Stimulated activated CD4-positive, alpha-beta T cell treated with anti-CD3 and anti-CD28 coated beads, TNF-alpha, amount 100 ng/mL, for 48 hours (primary cell): ENCODE results near the gene RNU6-9.

Experiments
- DNase-seq, 3 donors: peaks; one replicate each; pipeline ENCODE4 v3.0.0-alpha.2; 2020; ENCODE audit warnings: low read depth in 3 of 3

RNU6-9 gene

DNA sequence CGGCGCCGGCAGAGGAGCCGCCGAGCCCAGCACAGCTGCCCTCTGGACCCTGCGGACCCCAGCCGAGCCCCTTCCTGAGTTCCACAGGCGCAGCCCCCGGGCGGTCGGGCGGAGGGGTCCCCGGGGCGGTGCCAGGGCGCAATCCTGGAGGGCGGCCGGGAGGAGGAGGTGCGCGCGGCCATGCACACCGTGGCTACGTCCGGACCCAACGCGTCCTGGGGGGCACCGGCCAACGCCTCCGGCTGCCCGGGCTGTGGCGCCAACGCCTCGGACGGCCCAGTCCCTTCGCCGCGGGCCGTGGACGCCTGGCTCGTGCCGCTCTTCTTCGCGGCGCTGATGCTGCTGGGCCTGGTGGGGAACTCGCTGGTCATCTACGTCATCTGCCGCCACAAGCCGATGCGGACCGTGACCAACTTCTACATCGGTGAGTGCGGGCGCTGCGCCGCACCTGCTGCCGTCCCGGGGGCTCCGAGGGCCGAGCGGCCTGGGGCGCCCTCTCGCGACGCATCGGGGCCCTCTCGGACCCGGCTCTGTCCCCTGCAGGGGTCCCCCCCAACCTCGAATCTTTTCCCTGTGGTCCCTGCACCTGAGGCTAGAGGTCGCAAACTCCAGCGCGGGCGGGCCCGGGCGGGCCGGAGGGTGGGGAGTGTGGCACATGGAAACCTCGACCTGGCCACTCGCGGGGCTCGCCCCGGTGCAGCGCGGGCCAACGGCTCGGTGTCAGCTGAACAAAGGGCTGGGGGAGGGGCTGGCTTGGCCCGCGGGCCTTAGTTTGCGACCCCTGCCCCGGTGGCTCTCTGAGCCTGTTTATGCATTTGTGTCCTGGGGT lies 24.3 kb downstream of the RNU6-9 start, which contains the start of gene KISS1R:
Gene KISS1R (plus strand): TSS at position 11 of the 829 bp plus-strand sequence. CDS start 170 bp downstream, at position 181.
- DNase-seq = peak in 1 of 3 donors; percentile 36

GRCh38 chr19:918152-918437 lies 24.8 kb downstream of the RNU6-9 start:
- no peak for DNase-seq

GRCh38 chr19:918481-919198 lies 25.4 kb downstream of the RNU6-9 start:
- DNase-seq = peak in 1 of 3 donors; percentile 52

DNA sequence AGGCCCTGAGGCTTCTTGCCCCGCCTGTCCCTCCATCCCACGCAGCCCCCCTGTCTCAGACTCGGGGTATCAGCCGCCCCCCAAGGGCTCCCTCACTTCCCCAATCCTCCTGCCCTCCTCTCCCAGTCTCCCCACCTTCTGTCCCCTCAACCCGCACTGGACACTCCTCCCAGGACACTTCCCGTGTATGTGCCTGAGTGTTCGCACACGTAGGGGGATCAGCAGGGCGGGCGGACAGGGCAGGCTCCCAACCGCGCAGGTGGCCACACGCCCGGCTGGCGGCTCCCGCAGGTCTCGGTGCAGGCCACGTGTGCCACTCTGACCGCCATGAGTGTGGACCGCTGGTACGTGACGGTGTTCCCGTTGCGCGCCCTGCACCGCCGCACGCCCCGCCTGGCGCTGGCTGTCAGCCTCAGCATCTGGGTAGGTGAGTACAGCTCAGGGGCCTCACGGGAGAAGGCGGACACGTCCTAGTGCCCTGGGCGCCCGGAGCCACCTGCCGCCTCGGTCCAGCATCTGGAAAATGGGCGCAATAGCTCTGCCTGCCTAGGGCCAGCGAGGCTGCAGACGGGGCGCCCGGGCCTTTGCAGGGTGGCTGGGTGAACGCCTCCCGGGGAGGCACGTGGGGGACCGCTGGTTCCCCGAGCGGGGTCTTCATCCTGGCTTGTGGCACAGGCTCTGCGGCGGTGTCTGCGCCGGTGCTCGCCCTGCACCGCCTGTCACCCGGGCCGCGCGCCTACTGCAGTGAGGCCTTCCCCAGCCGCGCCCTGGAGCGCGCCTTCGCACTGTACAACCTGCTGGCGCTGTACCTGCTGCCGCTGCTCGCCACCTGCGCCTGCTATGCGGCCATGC lies 26.1 kb downstream of the RNU6-9 start:
- peak in 1 of 3 donors; percentile 44 for DNase-seq

- DNase-seq = peak in 1 of 3 donors; percentile 70
Observed at GRCh38 chr19:920051-920864, 27.0 kb downstream of the RNU6-9 start.

GRCh38 chr19:924553-925086 lies 31.3 kb downstream of the RNU6-9 start:
- DNase-seq = peak in 1 of 3 donors; percentile 46

DNA sequence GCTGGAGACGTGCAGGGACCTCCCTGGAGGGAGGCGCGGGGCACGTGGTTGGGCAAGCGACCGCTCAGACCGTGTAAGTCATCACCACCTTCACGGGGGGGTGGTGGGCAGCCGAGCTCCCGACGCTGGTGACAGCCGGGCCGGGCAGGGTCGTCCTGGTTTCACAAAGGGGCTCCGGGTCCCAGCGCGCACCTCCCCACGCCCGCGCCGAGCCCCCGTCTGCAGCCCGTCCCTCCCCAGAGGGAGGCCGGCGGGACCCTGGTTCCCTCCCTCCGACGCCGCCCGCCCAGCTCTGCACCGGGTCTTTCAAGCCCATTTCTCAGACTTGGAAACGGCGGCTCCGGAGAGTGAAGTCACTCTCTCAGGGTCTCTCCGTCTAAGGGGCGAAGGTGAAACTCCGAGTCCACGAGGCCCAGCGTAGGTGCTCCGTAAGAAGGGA lies 31.8 kb downstream of the RNU6-9 start:
- peak in 1 of 3 donors; percentile 64 for DNase-seq

DNA sequence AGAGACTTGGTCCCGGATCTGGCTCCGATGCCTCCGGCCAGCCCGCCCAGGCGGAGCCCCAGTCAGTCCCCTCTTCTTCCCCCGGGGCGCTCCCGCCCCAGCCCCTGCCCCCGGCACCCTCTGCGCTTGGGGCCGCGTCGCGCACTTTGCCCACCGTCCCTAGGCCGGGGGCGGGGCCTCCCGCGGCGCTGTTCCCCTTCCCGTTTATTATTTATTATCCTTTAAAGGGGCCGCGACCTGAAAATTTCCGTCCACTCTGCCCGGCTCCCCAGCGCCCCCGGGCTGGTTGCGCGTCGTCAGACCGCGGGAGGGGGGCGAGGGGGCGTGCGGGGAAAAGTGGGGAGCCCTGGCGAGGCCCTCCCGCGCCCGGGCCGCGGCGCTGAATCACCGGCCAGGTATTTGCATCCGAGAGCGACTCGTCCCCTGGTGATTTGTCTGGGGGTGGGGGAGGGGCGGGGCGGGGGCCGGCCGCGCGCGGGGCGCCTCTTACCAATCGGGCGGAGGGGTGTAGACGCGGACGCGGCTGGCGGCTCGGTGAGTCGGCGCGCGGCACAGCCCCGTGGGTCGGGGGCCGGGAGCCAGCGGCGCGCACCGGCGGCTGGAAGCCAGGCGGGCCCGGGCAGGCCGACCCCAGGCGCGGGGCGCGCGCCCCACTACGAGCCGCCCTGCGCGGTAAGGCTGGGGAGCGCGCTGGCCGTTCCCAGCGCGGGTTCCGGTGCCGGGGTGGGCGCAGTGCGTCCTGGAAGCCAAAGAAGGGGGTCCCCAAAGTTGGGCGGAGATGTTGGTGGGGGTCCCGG lies 32.4 kb downstream of the RNU6-9 start, which contains the start of gene ARID3A:
Gene ARID3A (plus strand): TSS at position 510 of the 797 bp plus-strand sequence. CDS start 3,494 bp downstream, outside the sequence.
- DNase-seq = peak in 1 of 3 donors; percentile 70

- DNase-seq = no peak
Observed at GRCh38 chr19:926323-926588, 33.0 kb downstream of the RNU6-9 start.

GRCh38 chr19:926589-927350 lies 33.5 kb downstream of the RNU6-9 start:
- peak in 1 of 3 donors; percentile 53 for DNase-seq

- no peak for DNase-seq
Observed at GRCh38 chr19:927351-927779, 34.1 kb downstream of the RNU6-9 start.

DNA sequence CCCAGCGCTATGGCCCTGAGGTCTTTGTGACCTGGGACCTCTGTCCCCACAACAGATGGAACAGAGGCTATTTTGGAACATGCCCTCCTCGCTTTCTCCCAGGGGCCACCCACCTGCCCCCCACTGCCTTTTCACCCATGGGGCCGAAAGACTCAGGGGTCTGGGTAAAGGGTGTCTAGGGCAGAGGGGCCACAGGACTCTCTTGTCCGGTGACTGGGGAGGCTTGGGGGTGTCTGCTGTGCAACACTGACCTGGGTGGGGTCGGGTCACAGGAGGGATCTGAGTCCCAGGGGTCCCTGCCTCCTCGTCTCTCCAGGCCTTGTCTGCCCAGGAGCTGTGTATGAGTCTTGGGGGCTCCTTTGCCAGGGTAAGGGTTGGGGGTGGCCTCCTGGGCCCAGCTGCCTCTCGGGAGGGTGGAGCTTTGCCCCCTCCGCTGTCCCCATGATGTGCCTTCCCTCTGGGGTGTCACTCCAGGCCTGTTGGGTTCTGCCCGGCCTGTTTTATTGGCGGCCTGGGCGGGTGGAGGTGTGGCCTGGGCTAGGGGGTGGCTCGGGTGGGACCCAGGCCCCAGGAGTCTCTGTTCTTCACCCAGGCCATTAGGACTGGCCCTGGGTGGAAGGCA lies 34.6 kb downstream of the RNU6-9 start:
- no peak for DNase-seq

DNA sequence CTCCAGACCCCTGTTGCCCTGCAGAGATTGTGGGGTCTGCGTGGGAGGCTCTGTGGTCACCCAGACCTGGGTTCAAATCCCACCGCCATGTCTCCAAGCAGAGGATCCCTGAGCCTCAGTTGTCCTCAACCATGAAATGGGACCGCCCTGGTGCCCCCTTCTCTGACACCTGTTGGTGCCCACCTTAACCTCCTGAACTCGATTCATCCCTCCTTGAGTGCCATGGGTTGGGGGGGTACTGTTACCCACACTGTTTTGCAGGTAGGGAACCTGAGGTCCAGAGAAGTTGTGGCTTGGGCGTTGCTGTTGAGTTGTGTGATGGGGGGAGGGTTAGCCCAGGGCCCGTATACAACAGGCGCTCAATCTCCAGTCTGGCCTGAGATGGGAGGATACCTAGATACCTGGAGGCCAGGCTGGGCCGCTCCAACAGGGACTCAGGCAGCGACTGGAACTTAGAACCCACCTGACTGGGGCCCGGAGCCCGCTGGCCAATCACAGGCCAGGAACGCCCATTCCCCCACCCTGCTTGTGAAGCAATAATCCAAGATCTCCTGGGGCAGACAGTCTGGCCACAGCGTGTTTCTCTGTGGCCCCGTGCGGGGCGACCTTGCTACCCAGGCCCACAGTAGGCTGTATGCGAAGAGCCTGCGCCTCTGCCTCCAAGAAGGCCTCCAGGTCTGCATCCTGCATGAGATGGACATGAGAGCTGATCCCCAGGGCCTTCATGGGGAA lies 35.4 kb downstream of the RNU6-9 start:
- DNase-seq = no peak

DNA sequence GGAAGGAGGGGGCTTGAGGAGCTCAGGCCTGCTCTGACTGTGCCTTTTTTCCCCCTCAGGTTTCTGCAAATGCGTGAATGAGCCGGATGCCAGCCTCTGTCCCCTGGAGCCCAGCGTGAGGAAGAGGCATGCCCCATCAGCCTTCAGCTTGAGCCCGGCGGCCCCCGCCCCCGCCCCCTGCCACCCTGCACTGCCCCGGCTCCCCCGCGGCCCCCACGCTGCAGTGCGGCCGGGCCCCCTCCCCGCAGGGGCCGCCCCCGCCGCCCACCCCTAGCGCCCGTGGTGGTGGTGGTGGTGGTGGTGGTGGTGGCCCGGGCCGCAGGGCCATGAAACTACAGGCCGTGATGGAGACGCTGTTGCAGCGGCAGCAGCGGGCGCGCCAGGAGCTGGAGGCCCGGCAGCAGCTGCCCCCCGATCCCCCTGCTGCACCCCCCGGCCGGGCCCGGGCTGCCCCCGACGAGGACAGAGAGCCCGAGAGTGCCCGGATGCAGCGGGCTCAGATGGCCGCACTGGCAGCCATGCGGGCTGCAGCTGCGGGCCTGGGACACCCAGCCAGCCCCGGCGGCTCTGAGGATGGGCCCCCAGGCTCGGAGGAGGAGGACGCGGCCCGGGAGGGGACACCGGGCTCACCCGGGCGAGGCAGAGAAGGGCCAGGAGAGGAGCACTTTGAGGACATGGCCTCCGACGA lies 36.1 kb downstream of the RNU6-9 start:
- no peak for DNase-seq

DNA sequence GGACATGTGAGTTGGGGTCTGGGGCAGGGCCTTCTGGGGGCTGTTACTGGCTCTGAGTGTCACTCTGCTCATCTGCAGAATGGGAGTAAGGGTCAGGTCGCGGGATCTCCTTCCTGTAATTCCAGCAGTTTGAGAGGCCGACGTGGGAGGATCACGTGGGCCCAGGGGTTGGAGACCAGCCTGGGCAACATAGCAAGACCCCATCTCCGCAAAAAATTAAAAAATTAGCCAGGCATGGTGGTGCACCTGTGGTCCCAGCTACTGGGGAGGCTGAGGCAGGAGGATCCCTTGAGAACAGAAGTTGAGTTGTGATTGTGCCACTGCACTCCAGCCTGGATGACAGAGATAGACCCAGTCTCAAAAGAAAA lies 36.6 kb downstream of the RNU6-9 start:
- no peak for DNase-seq

GRCh38 chr19:931860-932647 lies 38.8 kb downstream of the RNU6-9 start:
- DNase-seq = no peak
